ENCODE measurements around the gene SKAP1. TPM values are rescaled to one million over a fixed set of nuclear protein-coding genes. Genes with fewer than 3 reads are reported as not detected.

SKAP1 gene
- total RNA-seq, 1 donor from 2014 or later: not detected

DNA sequence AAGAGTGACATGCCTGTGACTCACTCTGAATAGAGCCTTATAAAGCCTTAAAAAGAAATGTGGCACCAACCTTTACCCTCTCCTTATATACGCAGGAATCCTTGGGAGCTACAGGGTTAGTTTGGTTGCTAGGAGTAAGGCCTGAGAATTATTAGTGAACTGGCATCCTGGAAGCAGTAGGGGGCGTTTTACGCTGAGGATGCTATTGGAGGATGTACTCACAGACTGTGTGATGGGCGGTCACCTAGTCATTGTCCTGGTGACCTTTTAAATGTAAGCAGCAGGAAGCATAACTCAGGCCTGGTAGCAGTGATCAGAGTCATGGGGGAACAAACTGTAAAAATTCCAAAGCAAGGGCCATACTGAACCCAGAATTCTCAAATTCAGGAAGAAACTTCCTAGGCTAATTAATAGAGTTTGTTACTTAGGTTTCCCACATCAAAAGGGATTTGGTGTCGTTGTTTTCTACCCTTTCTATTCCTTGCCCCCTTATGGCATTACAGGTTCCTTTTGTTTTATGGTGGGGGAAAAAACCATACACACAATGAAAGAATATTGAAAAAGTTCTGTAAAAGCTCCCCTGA is 168.6 kb downstream of the SKAP1 start:
- Histone ChIP-seq H3K27me3 (no peaks in the 10 kb centered on the region), H4K20me1 (ENCODE audit: low read depth) (no peaks in the 10 kb centered on the region), H3K4me1 (no peaks in the 10 kb centered on the region), H3K4me3 (no peak overlapping the region), H3K36me3 (no peaks in the 10 kb centered on the region), H3K4me2 (no peak overlapping the region), H3K9me3 (ENCODE audit: low read depth) (no peaks in the 10 kb centered on the region), H2AFZ (replicated peaks) (peak overlapping the region; percentile 22), H3F3A (ENCODE audit: low read depth) (no peaks in the 10 kb centered on the region), H3K79me2 (ENCODE audit: low read depth) (no peaks in the 10 kb centered on the region), H3K27ac (no peak overlapping the region), H3K9ac (no peak overlapping the region)
- TF ChIP-seq EZH2 (IDR thresholded peaks at IDR 0.05) (no peak), CTCF (IDR thresholded peaks at IDR 0.05) (peak; percentile 72), EZH2phosphoT487 (IDR thresholded peaks at IDR 0.05) (no peak)
- peak overlapping the region; percentile 74 for H3K27ac Mint-ChIP-seq
- DNase-seq (ENCODE audit: low spot score): peak; percentile 72
- H3K4me1 Mint-ChIP-seq: peaks cover 21% of the 10 kb centered on the region
- no peaks in the 10 kb centered on the region for H3K9me3 Mint-ChIP-seq
- H3K36me3 Mint-ChIP-seq: no peaks in the 10 kb centered on the region
- peaks cover 2% of the 10 kb centered on the region for H3K27me3 Mint-ChIP-seq (ENCODE audit: insufficient read depth, low read depth)
- no peak overlapping the region for H3K4me3 Mint-ChIP-seq

- H4K20me1 ChIP-seq (ENCODE audit: low read depth): no peaks in the 10 kb centered on the region
- H3K36me3 ChIP-seq: no peaks in the 10 kb centered on the region
- Mint-ChIP-seq H3K9me3 (no peaks in the 10 kb centered on the region), H3K4me1 (peaks cover 21% of the 10 kb centered on the region), H3K36me3 (no peaks in the 10 kb centered on the region), H3K27ac (no peak overlapping the region), H3K4me3 (no peak overlapping the region), H3K27me3 (ENCODE audit: insufficient read depth, low read depth) (no peaks in the 10 kb centered on the region)
- H2AFZ ChIP-seq (replicated peaks): no peak overlapping the region
- H3K9me3 ChIP-seq (ENCODE audit: low read depth): no peaks in the 10 kb centered on the region
- H3K79me2 ChIP-seq (ENCODE audit: low read depth): no peaks in the 10 kb centered on the region
- H3K27ac ChIP-seq: no peak overlapping the region
- no peak overlapping the region for H3K9ac ChIP-seq
- no peak overlapping the region for H3K4me2 ChIP-seq
- no peaks in the 10 kb centered on the region for H3K4me1 ChIP-seq
- no peaks in the 10 kb centered on the region for H3K27me3 ChIP-seq
- peak; percentile 38 for DNase-seq (ENCODE audit: low spot score)
- no peaks in the 10 kb centered on the region for H3F3A ChIP-seq (ENCODE audit: low read depth)
- no peak for TF ChIP-seq EZH2 (IDR thresholded peaks at IDR 0.05)
- TF ChIP-seq CTCF (IDR thresholded peaks at IDR 0.05): peak; percentile 67
- no peak overlapping the region for H3K4me3 ChIP-seq
Observed at GRCh38 chr17:48259694-48260291, 170.2 kb downstream of the SKAP1 start.

GRCh38 chr17:48258331-48258730 is 171.7 kb downstream of the SKAP1 start:
- no peaks in the 10 kb centered on the region for H3K9me3 Mint-ChIP-seq
- no peaks in the 10 kb centered on the region for H3K27me3 Mint-ChIP-seq (ENCODE audit: insufficient read depth, low read depth)
- H3K4me1 Mint-ChIP-seq: peaks cover 21% of the 10 kb centered on the region

More at GRCh38 chr17:48258331-48258730, 171.7 kb downstream of the SKAP1 start:
- Histone ChIP-seq H3K4me2 (no peak overlapping the region), H3K9ac (no peak overlapping the region), H3K4me1 (no peaks in the 10 kb centered on the region), H3K9me3 (ENCODE audit: low read depth) (no peaks in the 10 kb centered on the region), H3F3A (ENCODE audit: low read depth) (no peaks in the 10 kb centered on the region), H4K20me1 (ENCODE audit: low read depth) (no peaks in the 10 kb centered on the region), H3K36me3 (no peaks in the 10 kb centered on the region), H3K27me3 (no peaks in the 10 kb centered on the region), H3K4me3 (no peak overlapping the region), H3K79me2 (ENCODE audit: low read depth) (no peaks in the 10 kb centered on the region), H2AFZ (replicated peaks) (no peak overlapping the region), H3K27ac (no peak overlapping the region)
- no peaks in the 10 kb centered on the region for H3K36me3 Mint-ChIP-seq
- no peak overlapping the region for H3K27ac Mint-ChIP-seq
- no peak overlapping the region for H3K4me3 Mint-ChIP-seq
- DNase-seq (ENCODE audit: low spot score): no peak
- TF ChIP-seq CTCF (IDR thresholded peaks at IDR 0.05) (no peak), EZH2 (IDR thresholded peaks at IDR 0.05) (no peak), EZH2phosphoT487 (IDR thresholded peaks at IDR 0.05) (no peak)
